Measurements from ENCODE around the gene CRMP1.
"Not testable (repeated sequence)": the region's sequence is repeated elsewhere in the genome, so short reads cannot be mapped to it uniquely, and the experiment has no call there.

CRMP1 gene

DNA sequence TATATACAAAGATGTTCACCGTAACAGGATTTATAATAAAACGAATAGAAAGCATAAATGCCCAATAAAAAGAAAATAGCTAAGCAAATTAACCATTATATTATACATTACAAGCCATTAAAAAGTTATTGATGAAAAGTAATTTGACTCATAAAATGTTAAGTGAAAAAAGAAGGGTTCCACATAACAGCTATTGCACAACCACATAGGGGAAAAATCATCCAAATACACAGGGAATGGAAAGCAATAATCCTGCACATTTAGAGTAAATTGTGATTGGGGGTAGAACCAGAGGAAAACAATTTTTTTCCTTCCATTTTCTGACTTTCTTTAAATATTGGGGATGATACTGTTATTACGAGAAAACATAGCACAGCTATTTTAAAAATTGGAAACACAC, 38.0 kb downstream of the CRMP1 start:
- DNase-seq (ENCODE audit: low spot score) = no peak

DNA sequence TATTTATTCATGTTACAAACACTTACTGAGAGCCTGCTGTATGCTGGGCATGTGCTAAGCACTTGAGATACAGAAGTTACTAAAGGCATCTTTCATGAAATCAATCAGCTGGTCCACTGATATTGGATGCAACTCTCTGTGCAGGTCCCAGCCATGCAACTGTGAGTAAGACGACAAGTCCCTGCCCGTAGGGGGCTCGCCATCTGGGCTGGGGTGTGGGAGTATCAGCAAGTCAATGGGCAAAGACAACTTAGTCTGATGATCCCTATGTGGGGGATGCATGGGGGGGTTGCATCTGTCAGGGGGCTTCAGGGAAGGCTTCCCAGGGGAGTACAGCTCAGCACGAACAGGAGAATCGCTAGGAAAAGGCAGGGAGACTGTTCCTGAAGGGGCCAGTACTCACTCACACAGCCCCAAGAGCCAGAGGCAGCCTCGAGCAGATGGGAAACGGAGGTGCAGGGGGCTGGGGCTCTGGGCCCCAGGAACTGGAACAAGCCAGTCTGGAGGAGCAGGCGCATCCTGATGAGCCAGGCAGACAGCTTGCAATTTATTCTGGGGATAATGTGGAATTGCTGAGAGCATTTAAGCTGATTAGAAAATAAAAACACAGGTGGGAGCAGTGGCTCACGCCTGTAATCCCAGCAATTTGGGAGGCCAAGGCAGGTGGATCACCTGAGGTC, 40.2 kb downstream of the CRMP1 start:
- DNase-seq (ENCODE audit: low spot score) = no peak

GRCh38 chr4:5851637-5852301, 41.1 kb downstream of the CRMP1 start:
- no peak for DNase-seq (ENCODE audit: low spot score)

DNA sequence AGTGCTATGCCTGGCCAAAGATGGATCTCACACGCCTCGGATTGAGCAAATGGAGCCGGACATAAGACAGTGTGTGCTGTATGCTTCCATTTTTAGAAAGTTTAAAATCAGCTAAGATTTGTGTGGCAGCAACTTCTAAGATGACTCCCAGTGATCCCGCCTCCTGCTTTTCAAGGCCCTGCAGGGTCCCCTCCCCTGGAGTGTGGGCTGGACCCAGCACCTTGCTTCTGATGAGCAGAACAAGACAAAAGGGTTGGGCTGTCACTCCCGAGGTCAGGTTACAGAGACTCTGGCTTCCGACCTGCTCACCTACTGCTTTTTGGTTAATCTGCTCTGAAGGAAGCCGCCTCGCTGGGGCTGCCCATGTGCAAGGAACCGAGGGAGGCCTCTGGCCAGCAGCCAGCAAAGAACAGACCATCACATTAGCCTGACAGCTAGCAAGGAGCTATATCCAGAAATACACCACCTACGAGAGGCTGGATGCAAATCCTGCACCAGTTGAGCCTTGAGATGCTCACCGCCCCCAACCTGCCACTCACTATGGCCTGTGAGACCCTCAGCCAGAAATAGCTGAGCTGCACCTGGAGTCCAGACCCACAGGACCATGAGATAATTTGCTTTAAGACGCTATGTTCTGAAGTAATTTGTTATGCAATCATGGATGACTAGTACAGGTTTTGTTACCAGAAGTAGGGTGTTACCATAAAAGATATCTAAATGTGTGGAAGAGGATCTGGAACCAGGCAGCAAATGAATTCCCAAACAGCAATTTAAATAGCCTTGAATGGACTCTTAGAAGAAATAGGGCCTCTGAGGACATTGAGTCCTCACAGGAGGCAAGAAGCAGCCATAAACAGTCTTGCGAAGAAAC, 47.6 kb downstream of the CRMP1 start:
- DNase-seq (ENCODE audit: low spot score) = no peak

DNA sequence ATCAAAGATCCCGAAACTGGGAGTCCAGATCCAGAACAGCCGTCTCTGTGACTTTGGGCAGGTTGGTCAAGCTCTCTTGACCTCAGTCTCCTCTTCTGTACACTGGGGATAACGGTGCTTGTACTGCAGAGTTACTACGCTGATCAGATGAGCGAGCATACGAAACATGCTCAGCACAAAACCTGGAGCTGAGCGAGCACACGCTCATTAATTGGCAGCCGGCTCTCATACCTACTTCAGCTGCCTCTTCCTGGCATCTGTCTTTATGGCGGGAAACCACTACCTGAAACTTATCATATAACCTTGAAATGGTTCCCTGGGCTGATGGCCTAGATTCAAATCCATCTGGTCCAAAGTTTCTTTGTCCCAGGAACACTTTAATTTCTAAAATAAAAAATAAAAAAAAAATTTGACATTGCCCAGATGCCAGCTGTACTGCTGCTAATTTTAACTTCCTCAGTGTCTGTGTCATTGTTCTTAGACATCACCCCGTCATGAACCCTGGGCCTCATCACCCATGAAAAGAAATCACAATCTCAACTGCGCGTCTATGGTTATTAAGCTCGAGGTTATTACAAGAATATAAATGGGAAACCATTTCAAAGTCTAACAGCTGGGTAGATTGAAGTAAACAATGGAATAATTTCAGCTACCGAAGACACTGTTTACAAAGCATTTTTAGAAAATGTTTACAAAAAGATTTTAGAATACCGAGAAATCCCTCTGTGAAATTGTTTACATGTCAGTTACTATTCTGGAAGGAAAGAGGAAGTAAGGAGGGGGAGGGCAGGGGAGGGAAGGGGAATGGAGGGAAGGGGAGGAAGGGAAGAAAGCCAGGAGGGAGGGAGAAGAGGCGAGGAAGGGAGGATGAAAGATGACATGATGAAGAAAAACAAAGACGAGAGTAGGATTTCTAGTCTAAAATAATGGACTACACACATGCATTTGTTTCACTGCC, 49.0 kb downstream of the CRMP1 start:
- DNase-seq (ENCODE audit: low spot score) = no peak

- DNase-seq (ENCODE audit: low spot score) = no peak
These were observed 50.4 kb downstream of the CRMP1 start for GRCh38 chr4:5842456-5842855.

DNA sequence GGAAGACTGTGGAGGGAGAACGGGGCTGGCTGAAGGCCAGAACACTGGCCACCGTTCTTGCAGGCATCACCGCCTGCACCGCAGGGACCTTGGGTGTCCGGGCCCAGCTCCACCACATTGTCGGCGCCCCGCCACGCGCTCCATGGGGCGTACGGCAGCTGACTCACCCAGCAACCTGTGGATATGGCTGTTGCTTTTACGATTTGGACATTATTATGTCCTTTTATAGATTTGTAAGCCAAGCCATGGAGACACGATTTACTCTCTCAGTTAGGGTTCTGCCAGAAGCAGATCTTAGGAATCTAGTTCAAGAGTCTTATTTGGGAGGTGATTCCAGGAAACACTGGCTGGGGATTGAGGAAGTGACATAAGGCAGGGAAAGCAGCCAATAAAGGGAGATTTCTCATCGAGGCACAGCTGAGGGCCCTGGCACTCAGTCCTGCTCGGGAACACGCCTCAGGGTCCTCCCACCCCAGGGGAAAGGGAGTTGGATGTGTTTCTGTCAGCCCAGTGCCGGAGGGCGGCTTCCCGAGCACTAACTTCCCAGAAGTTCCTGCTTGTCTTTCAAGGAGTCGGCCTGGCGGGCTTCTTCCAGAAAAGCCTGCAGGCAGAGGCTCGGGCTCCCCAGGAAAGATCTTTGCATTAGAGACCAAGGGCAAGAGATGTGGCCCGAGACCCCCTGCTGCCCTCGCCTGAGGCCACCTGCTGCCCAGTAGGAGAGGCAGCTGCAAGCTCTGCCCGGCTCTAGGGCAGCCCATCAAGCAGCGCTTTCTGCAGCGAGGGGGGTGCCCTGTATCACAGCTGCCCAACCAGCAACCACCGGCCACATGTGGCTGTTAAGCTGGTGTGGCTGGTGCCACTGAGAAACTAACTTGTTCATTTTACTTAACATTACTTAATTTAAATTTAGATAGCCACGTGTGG, 52.9 kb downstream of the CRMP1 start:
- DNase-seq (ENCODE audit: low spot score) = no peak

DNA sequence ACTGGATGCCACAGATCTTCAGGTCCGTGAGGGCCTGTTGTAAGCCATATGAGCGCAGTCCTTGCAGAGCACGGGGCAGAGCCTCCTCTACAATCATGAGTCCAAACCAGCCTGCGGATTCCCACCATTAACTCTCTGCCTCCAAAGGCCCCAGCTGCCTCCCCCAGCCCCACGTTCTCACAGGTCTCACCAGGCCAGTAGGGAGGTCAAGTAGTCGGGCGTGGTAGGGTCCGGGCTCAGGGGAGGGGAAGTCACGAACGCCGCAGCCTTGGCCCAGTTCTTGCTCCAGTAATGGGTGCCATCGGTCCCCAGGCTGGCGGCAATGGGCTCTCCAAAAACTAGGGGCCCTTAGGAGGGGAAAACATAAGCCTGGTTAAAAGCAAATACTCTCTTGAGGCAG, 53.6 kb downstream of the CRMP1 start:
- no peak for DNase-seq (ENCODE audit: low spot score)

GRCh38 chr4:5837483-5837882, 55.4 kb downstream of the CRMP1 start:
- not testable (repeated sequence) for DNase-seq (ENCODE audit: low spot score)

DNA sequence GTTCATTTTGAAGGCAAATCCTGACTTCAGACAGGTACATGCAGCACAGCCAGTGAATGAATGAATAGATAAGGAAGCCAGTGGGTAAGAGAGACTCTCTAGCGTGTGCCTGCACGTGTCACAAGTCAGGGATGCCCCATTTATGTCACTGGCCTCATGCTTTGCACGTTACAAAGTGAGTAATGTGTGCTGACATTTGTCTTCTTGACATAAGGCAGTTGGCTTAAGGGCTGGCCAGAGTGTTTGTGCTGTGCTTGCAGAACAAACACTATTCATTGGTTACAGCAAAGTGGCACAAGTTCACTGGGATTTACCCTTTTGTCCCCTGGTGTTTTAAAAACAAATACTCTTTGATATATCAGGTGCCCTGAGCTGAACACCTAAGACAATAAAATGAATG, 55.9 kb downstream of the CRMP1 start:
- DNase-seq (ENCODE audit: low spot score) = no peak

DNA sequence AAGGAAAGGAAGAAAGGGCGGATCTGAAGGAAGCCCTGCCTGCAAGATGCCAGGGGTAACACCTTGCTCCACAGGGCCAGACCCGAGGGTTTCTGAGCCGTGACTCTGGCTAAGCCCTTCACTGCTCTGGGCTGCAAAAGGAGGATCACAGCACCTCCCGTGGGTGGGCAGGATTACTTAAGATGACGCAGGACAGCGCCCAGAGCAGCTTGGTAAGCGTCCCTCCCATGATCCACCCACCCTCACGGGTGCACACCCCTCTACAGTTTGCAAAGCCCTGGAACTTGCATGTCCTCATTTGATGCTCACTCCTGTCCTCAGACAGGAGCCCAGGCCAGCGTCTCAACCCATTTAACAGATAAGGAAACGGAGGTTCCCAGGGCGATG, 64.9 kb downstream of the CRMP1 start:
- DNase-seq (ENCODE audit: low spot score) = no peak

- no peak for DNase-seq (ENCODE audit: low spot score)
These were observed 65.5 kb downstream of the CRMP1 start for GRCh38 chr4:5827108-5828004.

DNA sequence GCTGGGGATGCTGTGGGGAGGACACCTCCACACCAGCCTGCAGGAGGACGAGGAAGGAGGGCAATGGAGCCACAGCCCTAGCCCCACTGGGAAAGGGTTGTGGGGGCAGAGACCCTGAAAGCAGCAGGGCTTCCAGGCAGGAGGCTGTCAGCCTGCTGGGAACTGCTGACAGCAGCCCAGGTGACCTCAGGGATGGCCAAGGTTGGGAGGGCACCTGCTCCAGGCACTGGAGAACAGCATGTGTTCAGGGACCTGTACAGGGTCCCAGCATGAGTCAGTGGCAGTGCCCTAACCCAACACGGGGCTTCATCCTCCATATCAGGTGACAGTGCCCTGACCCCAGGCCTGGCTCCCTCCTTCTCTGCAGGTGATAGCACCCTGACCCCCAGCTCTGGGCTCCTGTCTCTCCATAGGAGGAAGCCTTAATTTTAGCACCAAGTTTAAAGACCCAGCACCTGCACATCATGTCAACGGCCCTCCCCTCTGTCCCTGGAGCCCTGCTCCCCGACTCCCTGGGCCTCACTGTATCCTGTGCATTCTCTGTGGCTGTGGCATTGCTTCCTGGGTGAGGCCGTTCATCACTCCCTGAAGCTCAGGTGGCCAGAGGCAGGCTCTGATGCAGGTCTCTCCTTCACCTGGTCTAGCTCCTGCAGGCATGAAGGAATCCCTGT, 66.3 kb downstream of the CRMP1 start:
- DNase-seq (ENCODE audit: low spot score) = no peak

GRCh38 chr4:5825321-5826041, 67.4 kb downstream of the CRMP1 start:
- no peak for DNase-seq (ENCODE audit: low spot score)

- DNase-seq (ENCODE audit: low spot score) = no peak
These were observed 68.3 kb downstream of the CRMP1 start for GRCh38 chr4:5824635-5825034.

DNA sequence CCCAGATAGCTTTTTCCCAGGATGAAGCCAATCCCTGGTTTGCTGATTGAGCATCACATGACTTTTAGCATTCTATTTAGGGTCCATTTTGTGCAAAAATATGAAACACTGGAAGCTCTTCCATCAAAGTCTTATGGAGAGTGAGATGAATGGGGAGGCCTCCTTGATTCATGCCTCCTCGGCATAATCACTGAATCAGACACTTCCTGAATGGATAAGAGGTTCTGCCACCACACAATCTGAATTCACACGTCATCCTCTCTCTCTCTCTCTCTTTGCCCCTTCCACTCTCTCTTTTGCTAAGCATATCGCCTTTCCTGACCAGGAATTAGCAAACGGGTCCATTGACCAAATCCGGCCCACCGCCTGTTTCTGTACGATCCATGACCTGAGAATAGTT, 68.7 kb downstream of the CRMP1 start:
- no peak for DNase-seq (ENCODE audit: low spot score)

DNA sequence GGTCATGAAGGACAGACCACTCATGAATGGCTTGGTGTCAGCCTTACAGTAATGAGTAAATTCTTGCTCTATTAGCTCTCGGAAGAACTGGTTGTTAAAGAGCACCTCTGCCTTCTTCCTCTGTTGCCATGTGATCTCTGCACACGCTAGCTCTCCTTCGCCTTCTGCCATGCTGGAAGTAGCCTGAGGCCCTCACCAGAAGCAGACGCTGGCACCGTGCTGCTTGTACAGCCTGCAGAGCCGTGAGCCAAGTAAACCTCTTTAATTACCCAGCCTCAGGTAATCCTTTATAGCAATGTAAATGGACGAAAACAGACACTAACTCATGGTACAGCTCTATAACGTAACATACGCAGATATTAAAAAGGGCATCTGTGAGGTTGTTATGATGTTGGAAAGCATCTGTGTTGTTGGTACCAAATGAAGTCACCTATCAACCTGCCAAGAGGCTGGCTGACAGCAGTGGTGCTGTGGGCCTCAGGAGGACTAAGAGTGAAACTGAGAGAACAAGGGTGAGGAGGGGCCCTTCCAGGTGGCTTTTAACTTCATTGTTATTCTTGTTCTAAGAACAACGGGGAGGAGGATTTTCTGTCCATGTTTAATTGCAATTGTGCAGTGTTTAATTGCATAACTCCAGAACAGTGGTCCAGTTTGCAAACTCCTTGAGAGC, 69.2 kb downstream of the CRMP1 start:
- no peak for DNase-seq (ENCODE audit: low spot score)

- DNase-seq (ENCODE audit: low spot score) = no peak
These were observed 70.3 kb downstream of the CRMP1 start for GRCh38 chr4:5822619-5823018.
